ENCODE data around the gene VIPR1.

DNA sequence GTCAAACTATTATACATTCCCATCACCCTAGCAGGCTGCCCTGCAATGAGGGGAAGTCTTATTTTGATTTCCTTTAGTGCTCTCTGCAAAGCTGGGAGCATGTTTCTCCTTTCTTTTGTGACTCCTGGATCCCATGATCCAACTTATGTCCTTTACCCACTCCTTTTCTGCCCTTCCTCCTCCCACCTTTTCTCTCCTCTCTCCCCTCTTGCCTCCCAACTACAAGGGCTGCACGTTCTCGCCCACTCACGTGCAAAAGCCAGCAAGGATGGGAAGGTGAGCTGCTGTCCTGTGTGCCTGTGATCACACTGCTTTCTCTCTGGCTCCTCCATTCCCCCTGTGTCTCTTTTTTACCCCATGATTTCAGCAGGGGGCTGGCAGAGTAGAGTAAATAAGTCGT, 6.1 kb downstream of the VIPR1 start:
- TF ChIP-seq EZH2 (IDR thresholded peaks at IDR 0.05; ENCODE audit: insufficient read depth, poor library complexity, severe bottlenecking) (no peak), EZH2phosphoT487 (IDR thresholded peaks at IDR 0.05; ENCODE audit: insufficient read depth, low read depth) (no peak)

Measured in GM23248 (cell line).